PFSK-1 (cell line): ENCODE results near the gene PVALEF.

ENCODE experiments used
- POLR2AphosphoS5 ChIP-seq: IDR thresholded peaks from 2 replicates; pipeline ENCODE4 v1.6.1; 2012; ENCODE audit warnings: low read depth, mild to moderate bottlenecking, control low read depth, low read length, moderate library complexity
- REST ChIP-seq, 2 experiments: IDR thresholded peaks; 2 replicates each; pipeline versions ENCODE4 v1.6.1 to v1.8.0; 2011 to 2012; ENCODE audit warnings: low read depth in 2 of 2, low read length in 2 of 2, control low read depth in 1 of 2, inconsistent platforms in 1 of 2, mild to moderate bottlenecking in 1 of 2, moderate library complexity in 1 of 2; ENCODE audit not compliant: insufficient read depth in 1 of 2
- TAF1 ChIP-seq: IDR thresholded peaks from 2 replicates; pipeline ENCODE4 v1.6.1; 2012; ENCODE audit warnings: low read length, control low read depth, borderline replicate concordance; ENCODE audit not compliant: insufficient read depth

- TF ChIP-seq REST (IDR thresholded peaks at IDR 0.05; ENCODE audit: insufficient read depth in 1 of 2, low read depth in 2 of 2, low read length in 2 of 2), result no peak
- no peak for TF ChIP-seq TAF1
- no peak for TF ChIP-seq POLR2AphosphoS5
These were observed 26.3 kb downstream of the PVALEF start for GRCh38 chr17:81191646-81192045.
